Osteoblast (primary cell): ENCODE data around the gene PAK5. TPM values are rescaled to one million over a fixed set of nuclear protein-coding genes. Genes with fewer than 3 reads are reported as not detected.

Experiments used
- DNase-seq: peaks from one replicate; pipeline ENCODE4 v3.0.0; 2011; ENCODE audit warnings: low spot score, mixed read lengths; ENCODE audit not compliant: insufficient read length; ENCODE audit errors: missing footprints
- H2AFZ ChIP-seq: 2 replicates; pipeline ENCODE4 v1.6.0; 2011; ENCODE audit warnings: mild to moderate bottlenecking, low read length
- H3K27ac ChIP-seq: 2 replicates; pipeline ENCODE4 v1.5.1; 2011; ENCODE audit warnings: mild to moderate bottlenecking, low read depth, low read length, moderate library complexity
- H3K27me3 ChIP-seq: 2 replicates; pipeline ENCODE4 v1.6.0; 2012; ENCODE audit warnings: mild to moderate bottlenecking, control low read depth, inconsistent platforms, low read length, moderate library complexity; ENCODE audit not compliant: insufficient read depth
- H3K36me3 ChIP-seq: 2 replicates; pipeline ENCODE4 v1.5.1; 2011; ENCODE audit warnings: mild to moderate bottlenecking, low read length, control low read depth, moderate library complexity; ENCODE audit not compliant: insufficient read depth
- H3K4me1 ChIP-seq: 2 replicates; pipeline ENCODE4 v1.5.1; 2011; ENCODE audit warnings: mild to moderate bottlenecking, low read length, control low read depth, moderate library complexity; ENCODE audit not compliant: insufficient read depth
- H3K4me2 ChIP-seq: 2 replicates; pipeline ENCODE4 v1.6.0; 2011; ENCODE audit warnings: mild to moderate bottlenecking, low read length; ENCODE audit not compliant: insufficient read depth
- H3K4me3 ChIP-seq: fragments of 200-600 bp; sonication (generic); 3 replicates; pipeline ENCODE4 v1.5.1; 2012; ENCODE audit warnings: mild to moderate bottlenecking, low read length, inconsistent platforms; ENCODE audit not compliant: insufficient read depth
- H3K79me2 ChIP-seq: 2 replicates; pipeline ENCODE4 v1.6.0; 2012; ENCODE audit warnings: mild to moderate bottlenecking, low read length, control low read depth, inconsistent platforms; ENCODE audit not compliant: insufficient read depth
- H3K9me3 ChIP-seq: 2 replicates; pipeline ENCODE4 v1.5.1; 2011; ENCODE audit warnings: low read depth, low read length, control low read depth
- H4K20me1 ChIP-seq: 2 replicates; pipeline ENCODE4 v1.6.0; 2012; ENCODE audit warnings: mild to moderate bottlenecking, low read length, control low read depth; ENCODE audit not compliant: insufficient read depth
- total RNA-seq: library from RNA; depleted of rRNA; stranded (reverse); fragments of >200 nt; gene quantifications from 2 replicates; pipeline ENCODE4 v1.2.3, GENCODE V29; 2012
- TF ChIP-seq, protein P1 (sequence below): IDR thresholded peaks from 2 replicates; pipeline ENCODE4 v1.5.1; 2011; ENCODE audit warnings: mild to moderate bottlenecking, low read depth, low read length, moderate library complexity; ENCODE audit errors: extremely low read depth

PAK5 gene
- total RNA-seq, 1 donor = not detected

DNA sequence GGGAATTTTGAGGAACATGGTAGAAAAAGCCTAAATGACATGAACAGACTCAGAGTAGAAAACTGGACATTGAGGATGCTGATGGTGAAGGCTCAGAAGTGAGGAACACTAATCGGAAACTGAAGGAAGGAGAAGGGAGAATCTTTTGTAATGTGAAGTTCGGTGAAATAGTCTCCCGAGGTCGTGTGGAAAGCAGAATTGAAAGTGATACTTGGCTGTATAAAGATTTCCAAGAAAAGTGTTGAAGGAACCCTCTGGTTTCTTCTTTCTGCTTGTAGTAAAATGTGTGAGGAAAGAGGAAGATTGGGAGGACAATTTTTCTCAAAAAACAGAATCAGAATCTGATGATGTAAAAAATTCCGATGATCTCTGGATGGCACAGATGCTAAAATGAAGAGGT, 209.0 kb downstream of the PAK5 start:
- TF ChIP-seq, protein P1, sequence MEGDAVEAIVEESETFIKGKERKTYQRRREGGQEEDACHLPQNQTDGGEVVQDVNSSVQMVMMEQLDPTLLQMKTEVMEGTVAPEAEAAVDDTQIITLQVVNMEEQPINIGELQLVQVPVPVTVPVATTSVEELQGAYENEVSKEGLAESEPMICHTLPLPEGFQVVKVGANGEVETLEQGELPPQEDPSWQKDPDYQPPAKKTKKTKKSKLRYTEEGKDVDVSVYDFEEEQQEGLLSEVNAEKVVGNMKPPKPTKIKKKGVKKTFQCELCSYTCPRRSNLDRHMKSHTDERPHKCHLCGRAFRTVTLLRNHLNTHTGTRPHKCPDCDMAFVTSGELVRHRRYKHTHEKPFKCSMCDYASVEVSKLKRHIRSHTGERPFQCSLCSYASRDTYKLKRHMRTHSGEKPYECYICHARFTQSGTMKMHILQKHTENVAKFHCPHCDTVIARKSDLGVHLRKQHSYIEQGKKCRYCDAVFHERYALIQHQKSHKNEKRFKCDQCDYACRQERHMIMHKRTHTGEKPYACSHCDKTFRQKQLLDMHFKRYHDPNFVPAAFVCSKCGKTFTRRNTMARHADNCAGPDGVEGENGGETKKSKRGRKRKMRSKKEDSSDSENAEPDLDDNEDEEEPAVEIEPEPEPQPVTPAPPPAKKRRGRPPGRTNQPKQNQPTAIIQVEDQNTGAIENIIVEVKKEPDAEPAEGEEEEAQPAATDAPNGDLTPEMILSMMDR = no peak
- Histone ChIP-seq H3K4me3 (no peak overlapping the region), H3K27ac (no peak overlapping the region), H3K27me3 (peaks cover 6% of the 10 kb centered on the region), H3K79me2 (no peaks in the 10 kb centered on the region), H3K9me3 (no peaks in the 10 kb centered on the region), H3K4me1 (no peaks in the 10 kb centered on the region), H4K20me1 (no peaks in the 10 kb centered on the region), H2AFZ (no peak overlapping the region), H3K4me2 (no peak overlapping the region), H3K36me3 (no peaks in the 10 kb centered on the region)
- DNase-seq = no peak

DNA sequence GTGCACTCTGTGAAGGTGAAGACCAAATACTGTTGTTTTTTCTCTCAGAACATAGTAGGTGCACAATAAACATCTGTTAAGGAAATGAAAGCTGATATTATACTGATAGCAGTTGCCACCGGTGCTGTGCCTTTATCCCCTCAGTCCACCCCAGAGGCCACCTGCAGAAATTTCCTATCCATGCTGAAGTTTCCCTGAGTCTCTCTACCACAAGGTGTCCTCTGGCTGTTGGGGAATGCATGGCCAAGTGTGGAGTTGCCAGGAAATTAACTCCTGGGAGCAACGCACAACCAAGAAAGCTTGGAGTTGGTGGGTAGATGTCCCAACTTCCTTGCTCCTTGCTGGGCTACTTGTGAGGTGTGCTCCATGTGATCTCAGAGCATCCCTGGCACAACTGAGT, 210.3 kb downstream of the PAK5 start:
- Histone ChIP-seq H4K20me1 (no peaks in the 10 kb centered on the region), H2AFZ (no peak overlapping the region), H3K4me1 (no peaks in the 10 kb centered on the region), H3K4me3 (no peak overlapping the region), H3K79me2 (no peaks in the 10 kb centered on the region), H3K27ac (no peak overlapping the region), H3K36me3 (no peaks in the 10 kb centered on the region), H3K4me2 (no peak overlapping the region), H3K9me3 (no peaks in the 10 kb centered on the region), H3K27me3 (peaks cover 6% of the 10 kb centered on the region)
- DNase-seq = no peak
- TF ChIP-seq, protein P1 = no peak

DNA sequence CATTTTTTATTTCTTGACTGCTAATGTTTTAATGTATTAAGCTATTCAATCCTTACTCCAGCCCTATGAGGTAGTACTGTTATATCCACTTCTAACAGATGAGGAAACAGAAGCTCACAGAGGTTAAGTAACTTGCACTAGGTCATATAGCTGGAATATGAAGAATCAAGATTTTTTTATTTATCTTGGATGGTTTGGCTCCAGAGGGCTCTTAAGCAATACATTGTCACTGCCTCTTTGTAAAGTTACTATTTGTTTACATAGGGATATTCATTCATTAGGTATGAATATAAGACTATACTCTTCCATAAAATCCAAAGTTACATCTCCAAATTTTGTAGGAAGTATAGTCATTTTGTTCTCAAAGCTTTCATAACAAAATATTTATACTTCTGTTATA, 210.7 kb downstream of the PAK5 start:
- H3K4me1 ChIP-seq = no peaks in the 10 kb centered on the region
- no peaks in the 10 kb centered on the region for H3K79me2 ChIP-seq
- no peak overlapping the region for H2AFZ ChIP-seq
- H3K36me3 ChIP-seq = no peaks in the 10 kb centered on the region
- H3K27me3 ChIP-seq = peaks cover 6% of the 10 kb centered on the region
- H3K9me3 ChIP-seq = no peaks in the 10 kb centered on the region
- no peaks in the 10 kb centered on the region for H4K20me1 ChIP-seq
- TF ChIP-seq, protein P1 = no peak
- H3K27ac ChIP-seq = no peak overlapping the region
- DNase-seq = no peak
- H3K4me2 ChIP-seq = no peak overlapping the region
- no peak overlapping the region for H3K4me3 ChIP-seq

DNA sequence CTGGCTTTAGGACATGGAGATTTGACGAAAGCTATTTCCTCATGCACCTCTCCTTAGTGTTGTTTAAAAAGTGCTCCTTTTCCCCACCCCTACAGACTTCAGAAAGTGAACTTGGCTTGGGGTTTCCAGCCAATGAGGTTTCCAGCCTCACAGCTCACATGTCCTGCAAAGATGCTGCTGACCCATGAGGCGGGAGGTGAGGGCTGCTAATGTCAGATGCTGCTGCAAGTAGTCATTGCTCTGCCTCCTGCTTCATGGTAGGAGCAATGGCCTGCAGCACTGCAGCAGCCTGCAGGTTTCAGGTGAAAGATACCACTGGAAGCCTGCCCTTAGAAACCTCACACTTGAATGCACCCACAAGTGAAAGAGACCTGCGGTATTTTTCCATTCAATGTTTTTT, 211.7 kb downstream of the PAK5 start:
- TF ChIP-seq, protein P1 = no peak
- H3K4me1 ChIP-seq = no peaks in the 10 kb centered on the region
- H3K4me3 ChIP-seq = no peak overlapping the region
- peaks cover 9% of the 10 kb centered on the region for H3K27me3 ChIP-seq
- no peak overlapping the region for H3K4me2 ChIP-seq
- no peak for DNase-seq
- H2AFZ ChIP-seq = no peak overlapping the region
- no peaks in the 10 kb centered on the region for H3K79me2 ChIP-seq
- H3K9me3 ChIP-seq = no peaks in the 10 kb centered on the region
- no peak overlapping the region for H3K27ac ChIP-seq
- no peaks in the 10 kb centered on the region for H3K36me3 ChIP-seq
- no peaks in the 10 kb centered on the region for H4K20me1 ChIP-seq
